ENCODE results near the gene GCSAM. TPM values are rescaled to one million over a fixed set of nuclear protein-coding genes. Genes with fewer than 3 reads are reported as not detected.

GCSAM gene
- not detected in 2 replicates for total RNA-seq

GRCh38 chr3:112132975-112133448 is at the start of gene GCSAM:
Gene GCSAM, minus strand, starts transcription at chr3:112133248. Its CDS starts 128 bp downstream, at chr3:112133120.

GRCh38 chr3:112086076-112086854 is 46.8 kb downstream of the GCSAM start, which contains the start of gene C3orf52:
Gene C3orf52, plus strand, starts transcription at chr3:112086389. Its CDS starts 19 bp downstream, at chr3:112086408.

Other genes with a start within 250 kb of the GCSAM start
- gene ABHD10, start 154.2 kb downstream of the GCSAM start, total RNA-seq = 40.6 and 47.5 TPM in 2 replicates
- gene TAGLN3, start 134.3 kb downstream of the GCSAM start, total RNA-seq = 0.26 and 3.5 TPM in 2 replicates
- gene TMPRSS7, start 98.5 kb downstream of the GCSAM start, total RNA-seq = not detected in 2 replicates
- 2.5 and 13.6 TPM in 2 replicates for gene C3orf52, start 46.9 kb downstream of the GCSAM start, total RNA-seq
- 0.20 and 0.43 TPM in 2 replicates for gene SLC9C1, start 161.0 kb upstream of the GCSAM start, total RNA-seq
- gene CD200, start 199.9 kb upstream of the GCSAM start, total RNA-seq = 12.3 and 12.8 TPM in 2 replicates